Upper lobe of left lung (tissue), 4 donors: ENCODE data around the gene SORCS3.

Experiments used
- CTCF ChIP-seq, 6 experiments: fragments of 450-650 bp in 4 of 6; fragments of 200-600 bp in 2 of 6; sonication (generic) in 2 of 6; IDR thresholded peaks; one replicate each; pipeline ENCODE4 v1.5.1; 2016 to 2019; ENCODE audit warnings: antibody characterized with exemption in 6 of 6
- EP300 ChIP-seq, 4 donors: sonication (generic); formaldehyde crosslinking; IDR thresholded peaks; one replicate each; pipeline ENCODE4 v1.5.1; 2017; ENCODE audit warnings: antibody characterized with exemption in 4 of 4, control low read depth in 2 of 4
- POLR2A ChIP-seq, 4 donors: fragments of 450-650 bp; IDR thresholded peaks; one replicate each; pipeline ENCODE4 v1.5.1; 2016 to 2017; ENCODE audit warnings: antibody characterized with exemption in 4 of 4, mild to moderate bottlenecking in 2 of 4
- POLR2AphosphoS5 ChIP-seq, 2 donors: sonication (generic); formaldehyde crosslinking; IDR thresholded peaks; one replicate each; pipeline ENCODE4 v1.5.1; 2017; ENCODE audit warnings: antibody characterized with exemption in 2 of 2

DNA sequence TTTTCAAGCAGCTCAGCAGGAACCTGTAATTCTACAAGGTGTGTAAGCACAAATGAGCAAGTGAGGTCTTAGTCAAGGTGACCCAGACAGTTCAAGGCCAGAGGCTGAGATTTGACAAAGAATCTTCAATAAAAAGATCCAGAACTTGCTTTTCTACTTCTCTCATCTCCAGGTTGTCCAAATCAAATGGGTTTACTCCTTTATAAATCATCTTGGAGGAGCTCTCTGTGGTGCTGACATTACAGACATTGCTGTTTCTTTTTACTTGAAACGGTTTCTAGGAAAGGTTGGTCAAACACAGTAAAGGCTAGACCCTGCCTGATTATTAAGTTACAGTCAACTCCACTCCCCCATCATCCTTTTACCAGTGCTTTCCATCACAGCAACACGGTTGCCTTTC, 504.6 kb downstream of the SORCS3 start:
- TF ChIP-seq CTCF (IDR thresholded peaks at IDR 0.05) (no peak), POLR2A (IDR thresholded peaks at IDR 0.05) (no peak), POLR2AphosphoS5 (IDR thresholded peaks at IDR 0.05) (no peak), EP300 (IDR thresholded peaks at IDR 0.05) (no peak)
